GM12878 (cell line): ENCODE measurements around the gene PRPF38A.

Experiments used
- BMI1 ChIP-seq: fragments of 450-650 bp; IDR thresholded peaks from 2 replicates; pipeline ENCODE4 v1.6.1; 2016; ENCODE audit warnings: mild to moderate bottlenecking, moderate library complexity, borderline replicate concordance
- CBFB ChIP-seq: IDR thresholded peaks from 2 replicates; pipeline ENCODE4 v1.6.1; 2016; ENCODE audit warnings: antibody characterized with exemption, low read depth
- CTCF ChIP-seq, 3 experiments: IDR thresholded peaks in 2 of 3; conservative IDR thresholded peaks in 1 of 3; 2 replicates each; pipeline ENCODE4 v1.5.1; 2011; ENCODE audit warnings: low read depth in 3 of 3, low read length in 3 of 3, mild to moderate bottlenecking in 3 of 3, control low read depth in 2 of 3, moderate library complexity in 2 of 3, inconsistent platforms in 1 of 3, mixed read lengths in 1 of 3; ENCODE audit not compliant: control insufficient read depth in 2 of 3, insufficient read depth in 1 of 3; ENCODE audit errors: extremely low read depth in 1 of 3
- E2F4 ChIP-seq: IDR thresholded peaks from 2 replicates; pipeline ENCODE4 v1.6.1; 2012; ENCODE audit warnings: low read depth, low read length, improper control_type of control experiment
- EP300 ChIP-seq, 2 experiments: fragments of 150-350 bp in 1 of 2; IDR thresholded peaks; 2 replicates each; pipeline ENCODE4 v1.6.1; 2011 to 2012; ENCODE audit warnings: low read depth in 2 of 2, low read length in 2 of 2, borderline replicate concordance in 1 of 2, improper control_type of control experiment in 1 of 2, inconsistent platforms in 1 of 2; ENCODE audit not compliant: control insufficient read depth in 1 of 2
- GABPA ChIP-seq: IDR thresholded peaks from 2 replicates; pipeline ENCODE4 v1.6.1; 2014; ENCODE audit warnings: antibody characterized with exemption, low read depth, mild to moderate bottlenecking, inconsistent platforms
- KDM1A ChIP-seq: fragments of 200-600 bp; sonication (generic); IDR thresholded peaks from 2 replicates; pipeline ENCODE4 v1.6.1; 2016; ENCODE audit warnings: borderline replicate concordance
- MEF2B ChIP-seq: fragments of 450-650 bp; IDR thresholded peaks from 2 replicates; pipeline ENCODE4 v1.6.1; 2018; ENCODE audit warnings: mild to moderate bottlenecking, moderate library complexity; ENCODE audit not compliant: partially characterized antibody, poor library complexity, severe bottlenecking
- MXI1 ChIP-seq: fragments of 150-350 bp; IDR thresholded peaks from 2 replicates; pipeline ENCODE4 v1.6.1; 2011; ENCODE audit warnings: low read depth, mild to moderate bottlenecking, inconsistent platforms, low read length, improper control_type of control experiment
- PKNOX1 ChIP-seq: fragments of 450-650 bp; IDR thresholded peaks from 2 replicates; pipeline ENCODE4 v1.6.1; 2016; ENCODE audit warnings: mild to moderate bottlenecking
- SMAD1 ChIP-seq: fragments of 450-650 bp; IDR thresholded peaks from 2 replicates; pipeline ENCODE4 v1.6.1; 2018; ENCODE audit warnings: mild to moderate bottlenecking, low read depth; ENCODE audit not compliant: partially characterized antibody
- TCF7 ChIP-seq: IDR thresholded peaks from 2 replicates; pipeline ENCODE4 v1.6.1; 2014; ENCODE audit warnings: antibody characterized with exemption, borderline replicate concordance
- YBX1 ChIP-seq: fragments of 450-650 bp; IDR thresholded peaks from 2 replicates; pipeline ENCODE4 v1.6.1; 2016; ENCODE audit warnings: antibody characterized with exemption
- ZNF207 ChIP-seq: fragments of 450-650 bp; IDR thresholded peaks from 2 replicates; pipeline ENCODE4 v1.6.1; 2014; ENCODE audit warnings: antibody characterized with exemption, mild to moderate bottlenecking, borderline replicate concordance

- TF ChIP-seq MXI1 (no peak), YBX1 (no peak), KDM1A (no peak), E2F4 (no peak), SMAD1 (no peak), EP300 (IDR thresholded peaks at IDR 0.05; ENCODE audit: borderline replicate concordance in 1 of 2, control insufficient read depth in 1 of 2, low read depth in 2 of 2, low read length in 2 of 2) (no peak), MEF2B (no peak), CTCF (IDR thresholded peaks at IDR 0.05 in 2 of 3, conservative IDR thresholded peaks at IDR 0.05 in 1 of 3; ENCODE audit: control insufficient read depth in 2 of 3, extremely low read depth in 1 of 3, insufficient read depth in 1 of 3, low read depth in 3 of 3, low read length in 3 of 3) (no peak), TCF7 (no peak), GABPA (no peak), ZNF207 (no peak), BMI1 (no peak), CBFB (no peak), PKNOX1 (no peak)
These were observed 1.6 kb upstream of the PRPF38A start for GRCh38 chr1:52402860-52403240.
